GM12878 (cell line): Measurements from ENCODE around the gene IRF2. TPM values are rescaled to one million over a fixed set of nuclear protein-coding genes. Genes with fewer than 3 reads are reported as not detected.

Source experiments
- ATAC-seq: fragments of 200-7000 bp; cut with Tn5 transposase; 3 replicates; pipeline ENCODE4 v1.9.1; 2020; ENCODE audit warnings: mild to moderate bottlenecking, moderate library complexity
- BruUV-seq: library from RNA; stranded (reverse); fragments of 400-500 nt; replicated peaks from 2 replicates; lab custom pipeline; 2021; lab: Mats Ljungman, UMichigan
- CTCF ChIA-PET: fragments of 300-600 bp; sonication (Branson Sonifier 250); formaldehyde crosslinking; extraction: SDS; loops from one replicate; lab custom pipeline; 2021; ENCODE audit warnings: inconsistent platforms; lab: Yijun Ruan, JAX
- POLR2A ChIA-PET: fragments of 350-600 bp; formaldehyde crosslinking; extraction: SDS; loops from one replicate; lab custom pipeline; 2021; ENCODE audit warnings: inconsistent platforms; lab: Charles Lee
- RAD21 ChIA-PET: fragments of 300-600 bp; sonication (Branson Sonifier 250); formaldehyde crosslinking; loops from one replicate; lab custom pipeline; 2023; ENCODE audit warnings: antibody characterized with exemption; ENCODE audit not compliant: unreplicated experiment; lab: Charles Lee
- SMC1A ChIA-PET: fragments of 300-600 bp; sonication (Branson Sonifier 250); formaldehyde crosslinking; loops from one replicate; lab custom pipeline; 2023; ENCODE audit not compliant: unreplicated experiment, uncharacterized antibody; lab: Charles Lee
- DNase-seq: peaks from one replicate; pipeline ENCODE4 v3.0.0-alpha.2; 2011; ENCODE audit warnings: low read depth, low spot score
- FAIRE-seq: peaks from 3 replicates; lab custom pipeline; 2011; peaks lifted over from hg19 to GRCh38; lab: Jason Lieb, UNC
- H2AFZ ChIP-seq: 2 replicates; pipeline ENCODE4 v1.6.0; 2011; ENCODE audit warnings: low read depth, low read length, control low read depth; ENCODE audit not compliant: control insufficient read depth
- H3K27ac ChIP-seq: 2 replicates; pipeline ENCODE4 v1.5.1; 2011; ENCODE audit warnings: control low read depth; ENCODE audit not compliant: control insufficient read depth, insufficient read depth
- H3K27me3 ChIP-seq, 2 experiments: replicated peaks in 1 of 2; 2 replicates each; pipeline versions ENCODE4 v1.6.0 to v1.6.1; 2011; ENCODE audit warnings: low read length in 1 of 2; ENCODE audit not compliant: control insufficient read depth in 2 of 2, insufficient read depth in 2 of 2
- H3K36me3 ChIP-seq, 2 experiments: 2 replicates each; pipeline ENCODE4 v1.5.1; 2011; ENCODE audit warnings: low read length in 1 of 2; ENCODE audit not compliant: control insufficient read depth in 2 of 2, insufficient read depth in 2 of 2
- H3K4me1 ChIP-seq: 2 replicates; pipeline ENCODE4 v1.6.1; 2011; ENCODE audit warnings: mild to moderate bottlenecking, low read length, moderate library complexity, mixed read lengths; ENCODE audit not compliant: control insufficient read depth, insufficient read depth
- H3K4me2 ChIP-seq: 2 replicates; pipeline ENCODE4 v1.6.0; 2011; ENCODE audit warnings: control low read depth; ENCODE audit not compliant: control insufficient read depth, insufficient read depth
- H3K4me3 ChIP-seq: fragments of 200-600 bp; sonication (generic); 2 replicates; pipeline ENCODE4 v1.5.1; 2016
- H3K79me2 ChIP-seq: 2 replicates; pipeline ENCODE4 v1.6.0; 2011; ENCODE audit warnings: low read length; ENCODE audit not compliant: control insufficient read depth, insufficient read depth
- H3K9ac ChIP-seq: 2 replicates; pipeline ENCODE4 v1.8.0; 2011; ENCODE audit warnings: low read length, control low read depth, mixed read lengths; ENCODE audit not compliant: control insufficient read depth, insufficient read depth
- H3K9me3 ChIP-seq: replicated peaks from 3 replicates; pipeline ENCODE4 v1.5.1; 2011; ENCODE audit warnings: mild to moderate bottlenecking, low read length; ENCODE audit not compliant: control insufficient read depth, insufficient read depth
- H4K20me1 ChIP-seq: 2 replicates; pipeline ENCODE4 v1.6.0; 2011; ENCODE audit not compliant: control insufficient read depth, insufficient read depth
- BCLAF1 ChIP-seq: fragments of 450-650 bp; IDR thresholded peaks from 2 replicates; pipeline ENCODE4 v1.6.1; 2017; ENCODE audit warnings: antibody characterized with exemption, mild to moderate bottlenecking, moderate library complexity
- BRCA1 ChIP-seq: IDR thresholded peaks from 2 replicates; pipeline ENCODE4 v1.6.1; 2011; ENCODE audit warnings: low read depth, low read length, improper control_type of control experiment
- E2F4 ChIP-seq: IDR thresholded peaks from 2 replicates; pipeline ENCODE4 v1.6.1; 2012; ENCODE audit warnings: low read depth, low read length, improper control_type of control experiment
- FOXM1 ChIP-seq: IDR thresholded peaks from 2 replicates; pipeline ENCODE4 v1.6.1; 2012; ENCODE audit warnings: low read depth, mild to moderate bottlenecking, inconsistent platforms, low read length, moderate library complexity
- HDGF ChIP-seq: fragments of 450-650 bp; IDR thresholded peaks from 2 replicates; pipeline ENCODE4 v1.6.1; 2016; ENCODE audit warnings: antibody characterized with exemption
- IRF3 ChIP-seq: fragments of 450-650 bp; IDR thresholded peaks from 2 replicates; pipeline ENCODE4 v1.6.1; 2014; ENCODE audit warnings: mild to moderate bottlenecking
- NFYA ChIP-seq: IDR thresholded peaks from 2 replicates; pipeline ENCODE4 v1.6.1; 2011; ENCODE audit warnings: low read depth, mild to moderate bottlenecking, low read length, improper control_type of control experiment, borderline replicate concordance
- NR2C1 ChIP-seq: fragments of 450-650 bp; IDR thresholded peaks from 2 replicates; pipeline ENCODE4 v1.6.1; 2017; ENCODE audit warnings: antibody characterized with exemption, mild to moderate bottlenecking, moderate library complexity
- POLR2A ChIP-seq: IDR thresholded peaks from 2 replicates; pipeline ENCODE4 v1.6.1; 2011; ENCODE audit warnings: low read depth, mild to moderate bottlenecking, low read length
- RBBP5 ChIP-seq: fragments of 200-600 bp; sonication (generic); conservative IDR thresholded peaks from 2 replicates; pipeline ENCODE4 v1.6.1; 2016
- RUNX3 ChIP-seq: IDR thresholded peaks from 2 replicates; pipeline ENCODE4 v1.6.1; 2012; ENCODE audit warnings: low read length, inconsistent platforms
- TBL1XR1 ChIP-seq: IDR thresholded peaks from 2 replicates; pipeline ENCODE4 v1.6.1; 2012; ENCODE audit warnings: low read depth, low read length, improper control_type of control experiment
- TCF12 ChIP-seq: IDR thresholded peaks from 2 replicates; pipeline ENCODE4 v1.6.1; 2011; ENCODE audit warnings: low read depth, mild to moderate bottlenecking, low read length
- ZBTB11 ChIP-seq: fragments of 450-650 bp; formaldehyde crosslinking; IDR thresholded peaks from 2 replicates; pipeline ENCODE4 v1.5.0; 2022; ENCODE audit warnings: mild to moderate bottlenecking, missing genetic modification characterization
- ZNF274 ChIP-seq: IDR thresholded peaks from one replicate; pipeline ENCODE4 v1.8.0; 2011; ENCODE audit not compliant: insufficient read length, insufficient read depth
- ZSCAN29 ChIP-seq: fragments of 450-650 bp; IDR thresholded peaks from 2 replicates; pipeline ENCODE4 v1.6.1; 2017; ENCODE audit warnings: mild to moderate bottlenecking, moderate library complexity
- in situ Hi-C: fragments of 300-500 bp; cut with MboI; formaldehyde crosslinking; loops from 9 replicates; pipeline ENCODE4 v1.14.3; 2018; ENCODE audit warnings: mixed read lengths
- intact Hi-C: fragments of 100-400 bp; cut with micrococcal nuclease; formaldehyde crosslinking; loops from one replicate; pipeline ENCODE4 v1.14.2; 2022; ENCODE audit not compliant: unreplicated experiment
- polyA plus RNA-seq, 11 experiments: library from polyadenylated mRNA; depleted of rRNA in 4 of 11; unstranded in 6 of 11; stranded (reverse) in 5 of 11; fragments of >200 nt; fragmentation: Nextera tagmentation in 4 of 11; fragmentation: Illumina TruSeq in 1 of 11; extraction: Ambion mirVana in 4 of 11; extraction: Trizol in 1 of 11; gene quantifications; 1 replicate in 1 of 11; 2 replicates in 10 of 11; pipeline versions ENCODE4 v1.2.1 to v1.2.3, GENCODE V29; 2011 to 2016; ENCODE audit warnings: inconsistent platforms in 2 of 11, missing spikeins in 2 of 11, low read depth in 1 of 11
- total RNA-seq, 4 experiments: library from RNA; depleted of rRNA in 3 of 4; stranded (reverse); fragments of >200 nt in 3 of 4; fragmentation: Illumina TruSeq in 1 of 4; extraction: Trizol in 1 of 4; gene quantifications; 2 replicates each; pipeline versions ENCODE4 v1.2.1 to v1.2.3, GENCODE V29; 2013 to 2021

The IRF2 gene
- total and polyA plus RNA-seq, 10 of the 15 experiments (the other 5 are each of a cell fraction or from before 2014, with no cell fraction given), result 45.1 to 99.3 (median 58.9) TPM

- Histone ChIP-seq H2AFZ (no peak overlapping the region), H3K9me3 (no peaks in the 10 kb centered on the region; the same call in 2 of the 3 replicates), H3K27me3 (no peaks in the 10 kb centered on the region), H3K4me1 (peaks cover 13% of the 10 kb centered on the region), H3K9ac (no peak overlapping the region), H3K4me2 (no peak overlapping the region), H4K20me1 (no peaks in the 10 kb centered on the region), H3K79me2 (no peaks in the 10 kb centered on the region), H3K36me3 (no peaks in the 10 kb centered on the region), H3K27ac (no peak overlapping the region), H3K4me3 (no peak overlapping the region)
- in situ Hi-C loops (no loop called here), intact Hi-C loops (no loop called here)
- ChIA-PET SMC1A (no interaction called here), POLR2A (interaction anchor here (0.6 to 0.7 kb wide), 2 partner anchors 182 to 236 kb away, joined by 3 read pairs; no protein-coding TSS in a partner anchor), CTCF (interaction anchor here (0.8 to 1.0 kb wide), 2 partner anchors 13 to 16 kb away, joined by 3 read pairs; no protein-coding TSS in a partner anchor), RAD21 (interaction anchor here (1.7 kb wide), 1 partner anchor 14 kb away, joined by 5 read pairs; no protein-coding TSS in a partner anchor)
- no peak for DNase-seq
- ATAC-seq, result no peak
- TF ChIP-seq ZNF274, result no peak
- no peak for TF ChIP-seq POLR2A
- no peak for TF ChIP-seq NFYA
- TF ChIP-seq HDGF, result no peak
- TF ChIP-seq FOXM1, result no peak
- no peak for TF ChIP-seq RBBP5
- no peak for TF ChIP-seq E2F4
- TF ChIP-seq NR2C1, result no peak
- no peak for TF ChIP-seq ZBTB11
- TF ChIP-seq RUNX3, result no peak
- no peak for TF ChIP-seq IRF3
- no peak for TF ChIP-seq TBL1XR1
- TF ChIP-seq TCF12, result no peak
- TF ChIP-seq ZSCAN29, result no peak
- no peak for TF ChIP-seq BRCA1
- no peak for TF ChIP-seq BCLAF1
- BruUV-seq, result no TSS peak
- no peak for FAIRE-seq
These were observed 25.6 kb upstream of the IRF2 start for GRCh38 chr4:184499996-184500395.
